ENCODE data around the gene MRRF.

- no peak for TF ChIP-seq CTCF (IDR thresholded peaks at IDR 0.05; ENCODE audit: low read depth, low read length, poor library complexity, severe bottlenecking)
- TF ChIP-seq EZH2phosphoT487 (IDR thresholded peaks at IDR 0.05; ENCODE audit: borderline replicate concordance, low read length): no peak
Measured at GRCh38 chr9:122294531-122294930, 29.8 kb downstream of the MRRF start.

Data from DOHH2 (cell line).